ENCODE results near the gene RCOR1. TPM values are rescaled to one million over a fixed set of nuclear protein-coding genes. Genes with fewer than 3 reads are reported as not detected.

Gene RCOR1
- total RNA-seq, 1 donor from 2014 or later, result 13.0 TPM

GRCh38 chr14:102588821-102589220 is 3.6 kb upstream of the RCOR1 start:
- DNase-seq (no peak), ATAC-seq (no peak)
- intact Hi-C loops (cut with micrococcal nuclease), result no loop called here

DNA sequence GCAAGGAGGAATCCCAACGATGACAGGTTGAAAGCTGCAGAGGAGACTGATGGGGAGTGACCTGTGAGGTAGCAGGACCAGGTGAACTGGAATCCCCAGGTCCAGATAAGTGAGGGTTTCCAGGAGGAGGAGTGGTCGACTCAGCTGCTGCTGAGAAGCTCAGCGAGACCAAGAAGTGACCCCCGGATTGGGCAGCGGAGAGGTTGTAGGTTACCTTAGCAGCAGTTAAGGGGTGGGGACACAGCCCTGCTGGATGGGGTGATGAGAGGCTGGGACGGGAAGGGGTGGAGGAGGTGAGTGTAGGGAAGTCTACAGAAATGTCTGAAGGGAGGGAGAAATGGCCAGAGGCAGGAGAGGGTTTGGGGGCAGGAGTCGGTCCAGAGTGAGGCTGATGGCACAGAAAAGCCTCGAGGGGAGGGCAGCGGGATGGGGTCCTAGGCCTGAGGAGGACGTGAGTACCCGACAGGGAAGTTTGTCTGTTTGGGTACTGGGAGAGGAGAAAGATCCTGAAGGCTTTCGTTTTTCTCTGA is 2.6 kb upstream of the RCOR1 start:
- ATAC-seq (no peak), DNase-seq (no peak)
- intact Hi-C loops (cut with micrococcal nuclease), result no loop called here

GRCh38 chr14:102590667-102591099 is 1.8 kb upstream of the RCOR1 start:
- ATAC-seq (no peak), DNase-seq (peak; percentile 63)
- intact Hi-C loops (cut with micrococcal nuclease), result no loop called here

DNA sequence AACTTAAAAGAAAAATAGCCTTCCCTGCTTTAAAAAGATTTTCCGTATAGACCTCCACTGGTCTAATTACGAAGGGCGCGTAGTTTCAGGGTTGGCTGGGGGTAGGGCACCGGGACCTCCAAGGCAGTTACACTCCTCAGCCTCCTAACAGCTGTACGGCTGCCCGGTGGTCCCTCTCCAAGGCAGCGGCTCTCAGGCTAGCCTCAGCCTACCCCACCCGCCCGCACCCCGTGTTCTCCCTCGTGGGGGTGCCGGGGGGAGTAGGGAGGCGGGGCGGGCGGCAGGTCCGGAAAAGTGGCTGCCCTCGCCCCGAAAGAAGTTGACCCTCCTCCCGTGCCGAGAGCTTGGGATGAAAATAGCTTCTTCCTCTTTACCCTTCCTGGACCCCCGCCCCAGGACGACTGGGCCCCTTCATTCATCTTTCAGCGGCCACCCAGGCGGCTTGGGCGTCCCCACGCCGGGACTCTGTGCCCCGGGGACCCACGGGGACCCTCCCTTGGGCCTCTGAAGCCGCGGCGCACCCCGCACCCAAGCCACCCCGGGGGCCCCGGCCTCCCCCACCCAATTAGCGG is 991 bp upstream of the RCOR1 start:
- ATAC-seq (peak; percentile 9), DNase-seq (peak; percentile 64)
- intact Hi-C loops (cut with micrococcal nuclease), result no loop called here

DNA sequence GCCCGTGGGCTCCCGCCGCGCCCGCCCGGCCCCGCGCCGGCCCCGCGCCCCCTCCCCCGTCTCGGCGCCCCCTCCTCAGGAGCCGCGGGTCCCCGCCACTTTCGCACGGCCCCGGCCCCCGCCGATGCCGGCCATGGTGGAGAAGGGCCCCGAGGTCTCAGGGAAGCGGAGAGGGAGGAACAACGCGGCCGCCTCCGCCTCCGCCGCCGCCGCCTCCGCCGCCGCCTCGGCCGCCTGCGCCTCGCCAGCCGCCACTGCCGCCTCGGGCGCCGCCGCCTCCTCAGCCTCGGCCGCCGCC is 263 bp downstream of the RCOR1 start:
- intact Hi-C loops (cut with micrococcal nuclease), result no loop called here
- DNase-seq, result no peak
- no peak for ATAC-seq

DNA sequence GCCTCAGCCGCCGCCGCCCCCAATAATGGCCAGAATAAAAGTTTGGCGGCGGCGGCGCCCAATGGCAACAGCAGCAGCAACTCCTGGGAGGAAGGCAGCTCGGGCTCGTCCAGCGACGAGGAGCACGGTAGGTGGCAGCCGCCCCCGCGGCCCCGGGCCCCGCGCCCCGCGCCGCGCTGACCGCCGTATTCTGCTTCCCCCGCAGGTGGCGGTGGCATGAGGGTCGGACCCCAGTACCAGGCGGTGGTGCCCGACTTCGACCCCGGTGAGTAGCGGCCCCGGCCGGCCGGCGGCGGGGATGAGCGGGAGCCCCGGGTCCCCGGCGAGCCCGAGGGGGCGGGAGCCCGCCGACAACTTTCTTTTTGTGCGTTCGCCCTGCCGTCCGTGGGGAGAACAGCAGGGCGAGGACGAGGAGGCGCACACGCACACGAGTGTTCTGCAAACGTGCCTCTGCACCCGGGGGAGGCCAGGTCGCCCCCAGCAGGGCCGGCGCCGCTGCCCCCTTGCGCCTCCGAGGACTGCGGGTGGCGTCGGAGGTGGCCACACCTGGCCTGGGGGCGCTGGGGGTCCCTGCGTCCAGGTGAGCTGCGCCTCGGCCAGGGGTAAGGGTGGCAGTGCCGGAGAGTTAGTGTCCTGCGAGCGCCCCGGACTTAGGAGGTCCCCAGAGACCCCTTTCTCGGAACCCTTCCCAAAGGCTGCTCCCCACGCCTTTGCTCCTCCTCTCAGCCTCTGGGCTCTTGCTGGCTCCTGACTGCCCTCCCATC is 794 bp downstream of the RCOR1 start:
- peak; percentile 76 for DNase-seq
- ATAC-seq, result peak; percentile 2
- intact Hi-C loops (cut with micrococcal nuclease), result no loop called here

GRCh38 chr14:102593825-102594137 is 1.3 kb downstream of the RCOR1 start:
- intact Hi-C loops (cut with micrococcal nuclease), result no loop called here
- ATAC-seq, result no peak
- no peak for DNase-seq

- intact Hi-C loops (cut with micrococcal nuclease), result no loop called here
- ATAC-seq, result no peak
- DNase-seq, result peak; percentile 61
Observed at GRCh38 chr14:102594514-102595175, 2.2 kb downstream of the RCOR1 start.

- intact Hi-C loops (cut with micrococcal nuclease), result no loop called here
- DNase-seq, result no peak
- ATAC-seq, result no peak
Observed at GRCh38 chr14:102601378-102601925, 9.0 kb downstream of the RCOR1 start.

- no peak for ATAC-seq
- intact Hi-C loops (cut with micrococcal nuclease), result no loop called here
- no peak for DNase-seq
Observed at GRCh38 chr14:102602421-102603292, 10.2 kb downstream of the RCOR1 start.

DNA sequence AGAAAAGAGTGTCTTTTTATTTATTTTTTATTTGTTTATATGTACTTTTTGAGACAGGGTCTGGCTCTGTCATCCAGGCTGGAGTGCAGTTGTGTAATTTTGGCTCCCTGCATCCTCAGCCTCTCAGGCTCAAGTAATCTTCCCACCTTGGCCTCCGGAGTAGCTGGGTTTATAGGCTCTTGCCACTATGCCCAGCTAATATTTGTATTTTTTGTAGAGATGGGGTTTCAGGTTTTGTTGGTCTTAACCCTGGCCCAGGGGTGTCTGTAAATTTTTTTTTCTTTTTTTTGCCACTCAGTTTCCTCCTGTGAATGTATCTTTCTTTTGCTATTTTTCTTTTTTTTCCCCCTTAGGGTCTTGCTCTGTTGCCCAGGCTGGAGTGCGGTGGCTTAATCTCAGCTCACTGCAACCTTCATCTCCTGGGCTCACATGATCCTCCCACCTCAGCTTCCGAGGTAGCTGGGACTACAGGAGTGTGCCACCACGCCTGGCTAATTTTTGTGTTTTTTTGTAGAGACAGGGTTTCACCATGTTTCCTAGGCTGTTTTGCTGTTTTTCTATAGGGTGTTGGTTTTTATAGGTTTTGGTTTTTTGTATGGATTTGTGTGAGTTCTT is 11.0 kb downstream of the RCOR1 start:
- intact Hi-C loops (cut with micrococcal nuclease), result no loop called here
- ATAC-seq (no peak), DNase-seq (no peak)

DNA sequence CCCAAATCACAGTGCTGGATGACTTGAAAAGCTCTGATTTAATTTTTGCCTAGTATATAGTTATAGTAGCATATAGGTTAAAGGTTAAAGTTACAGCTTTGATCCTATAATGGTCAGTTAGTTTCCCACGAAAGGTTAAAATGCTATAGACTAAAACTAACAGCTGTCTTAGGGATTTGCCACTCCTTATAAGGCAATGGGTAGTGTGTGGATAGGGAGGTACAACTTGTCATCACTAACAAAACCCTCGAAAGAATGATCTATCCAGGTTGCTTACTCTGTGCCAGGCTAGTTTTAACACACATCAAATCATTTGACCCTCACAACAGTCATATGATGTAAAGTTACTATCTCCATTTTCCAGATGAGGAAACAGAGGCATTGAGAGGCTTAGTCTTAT is 11.7 kb downstream of the RCOR1 start:
- DNase-seq, result no peak
- ATAC-seq, result no peak
- intact Hi-C loops (cut with micrococcal nuclease), result no loop called here

DNA sequence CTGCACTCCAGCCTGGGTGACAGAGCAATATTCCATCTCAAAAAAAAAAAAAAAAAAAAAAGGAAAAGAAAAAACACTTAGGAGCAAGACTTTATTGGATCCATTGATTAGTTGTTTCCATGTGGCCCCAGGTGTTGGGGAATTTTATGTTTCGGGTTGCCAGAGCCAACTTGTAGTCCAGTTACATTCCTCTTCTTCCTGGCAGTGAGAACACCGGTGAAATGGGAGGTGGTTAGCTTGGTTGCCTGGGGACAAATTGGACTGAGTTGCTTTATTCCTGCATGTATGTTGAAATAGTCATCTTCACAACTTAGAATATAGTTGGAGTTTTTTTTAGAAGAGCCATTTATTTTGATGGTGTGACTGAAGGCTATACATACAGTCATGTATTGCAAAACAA is 12.6 kb downstream of the RCOR1 start:
- DNase-seq (no peak), ATAC-seq (no peak)
- intact Hi-C loops (cut with micrococcal nuclease), result no loop called here

- ATAC-seq, result no peak
- intact Hi-C loops (cut with micrococcal nuclease), result no loop called here
- DNase-seq, result no peak
Observed at GRCh38 chr14:102606296-102606695, 13.8 kb downstream of the RCOR1 start.

DNA sequence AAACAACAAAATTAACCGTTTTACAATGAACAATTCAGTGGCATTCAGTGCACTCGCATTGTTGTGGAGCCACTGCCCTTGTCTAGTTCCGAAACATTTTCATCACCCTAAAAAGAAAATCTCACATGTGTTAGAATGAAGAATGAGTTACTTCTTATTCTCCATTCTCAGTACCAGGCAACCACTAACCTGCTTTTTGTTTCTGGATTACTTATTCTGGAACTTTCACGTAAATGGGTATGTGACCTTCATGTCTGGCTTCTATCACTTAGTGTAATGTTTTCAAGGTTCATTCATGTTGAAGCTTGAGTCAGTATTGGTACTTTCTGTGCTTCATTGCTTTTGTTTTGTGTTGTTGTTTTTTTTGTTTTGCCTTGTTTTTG is 15.6 kb downstream of the RCOR1 start:
- intact Hi-C loops (cut with micrococcal nuclease), result no loop called here
- ATAC-seq (no peak), DNase-seq (no peak)

DNA sequence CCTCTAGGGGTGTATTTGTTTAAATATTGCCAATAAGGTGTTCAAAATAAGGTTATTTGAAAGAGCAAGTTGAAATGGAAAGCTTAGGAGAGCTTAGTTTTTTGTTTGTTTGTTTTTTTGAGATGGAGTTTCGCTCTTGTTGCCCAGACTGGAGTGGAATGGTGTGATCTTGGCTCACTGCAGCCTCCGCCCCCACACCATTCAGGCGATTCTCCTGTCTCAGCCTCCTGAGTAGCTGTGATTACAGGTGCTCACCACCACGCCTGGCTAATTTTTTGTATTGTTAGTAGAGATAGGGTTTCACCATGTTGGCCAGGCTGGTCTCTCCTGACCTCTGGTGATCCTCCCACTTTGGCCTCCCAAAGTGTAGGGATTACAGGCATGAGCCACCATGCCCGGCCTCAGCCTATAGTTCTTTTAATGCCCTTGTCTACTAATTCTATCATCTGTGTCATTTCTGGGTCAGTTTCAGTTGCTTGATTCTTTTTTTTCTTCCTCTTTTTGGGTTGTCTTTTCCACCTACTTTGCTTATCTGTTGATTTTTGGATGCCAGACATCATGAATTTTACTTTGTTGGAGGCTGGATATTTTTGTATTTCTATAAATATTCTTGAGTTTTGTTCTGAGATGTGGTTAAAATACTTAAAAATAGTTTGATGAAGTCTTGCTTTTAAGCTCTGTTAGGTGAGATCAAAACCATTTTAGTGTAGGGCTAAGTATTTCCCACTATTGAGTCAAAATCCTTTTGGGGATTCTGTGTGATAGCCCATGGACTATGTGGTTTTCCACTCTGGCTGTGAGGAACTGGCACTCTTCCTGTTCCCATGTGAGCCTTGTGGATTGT is 18.7 kb downstream of the RCOR1 start:
- ATAC-seq (no peak), DNase-seq (no peak)
- intact Hi-C loops (cut with micrococcal nuclease), result no loop called here

GRCh38 chr14:102616318-102616717 is 23.9 kb downstream of the RCOR1 start:
- no peak for ATAC-seq
- DNase-seq, result no peak
- intact Hi-C loops (cut with micrococcal nuclease), result no loop called here

DNA sequence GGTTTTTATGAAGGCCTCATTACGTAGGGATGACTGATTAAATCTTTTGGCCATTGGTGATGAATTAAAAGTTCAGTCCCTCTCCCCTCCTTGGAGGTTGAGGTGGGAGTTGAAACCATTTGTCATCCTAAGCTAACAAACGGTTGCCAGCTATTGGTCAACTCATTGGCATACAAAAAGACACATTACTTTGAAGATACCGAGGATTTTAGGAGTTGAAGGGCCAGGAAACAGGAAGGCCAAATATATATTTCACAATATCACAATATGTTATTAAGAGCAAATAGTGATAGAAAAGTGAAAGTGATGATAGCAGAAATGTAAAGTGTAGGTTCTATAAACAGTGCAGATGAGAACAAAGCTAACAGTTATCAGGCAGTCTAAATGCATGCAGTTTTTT is 24.4 kb downstream of the RCOR1 start:
- intact Hi-C loops (cut with micrococcal nuclease), result no loop called here
- ATAC-seq (no peak), DNase-seq (no peak)

All from left ventricle myocardium superior (tissue), 1 donor.